Brain microvascular endothelial cell (primary cell): Measurements from ENCODE around the gene CEMIP2.

Experiments used
- DNase-seq: peaks from one replicate; pipeline ENCODE4 v3.0.0-alpha.2; 2020
- H3K27ac ChIP-seq: fragments of 250-450 bp; sonication (Bioruptor Pico); 2 replicates; pipeline ENCODE4 v1.5.1; 2020; ENCODE audit warnings: mild to moderate bottlenecking, moderate library complexity
- H3K27me3 ChIP-seq: fragments of 250-450 bp; sonication (Bioruptor Pico); replicated peaks from 2 replicates; pipeline ENCODE4 v1.5.1; 2020; ENCODE audit warnings: mild to moderate bottlenecking
- H3K36me3 ChIP-seq: fragments of 250-450 bp; sonication (Bioruptor Pico); replicated peaks from 2 replicates; pipeline ENCODE4 v1.5.1; 2020; ENCODE audit warnings: mild to moderate bottlenecking
- H3K4me3 ChIP-seq: 2 replicates; pipeline ENCODE4 v1.5.1; 2011; ENCODE audit warnings: low read depth, mild to moderate bottlenecking, control low read depth, low read length, moderate library complexity
- in situ Hi-C: cut with HindIII; loops from 2 replicates; pipeline ENCODE4 v1.10.0; 2017; ENCODE audit warnings: low sequenced_read_pairs, low pct_ligation_motif_present
- TF ChIP-seq, protein P1 (sequence below): IDR thresholded peaks from 2 replicates; pipeline ENCODE4 v1.5.1; 2011; ENCODE audit warnings: low read depth, mild to moderate bottlenecking, moderate library complexity, low read length, control low read depth, inconsistent platforms; ENCODE audit errors: missing control alignments

Gene CEMIP2

DNA sequence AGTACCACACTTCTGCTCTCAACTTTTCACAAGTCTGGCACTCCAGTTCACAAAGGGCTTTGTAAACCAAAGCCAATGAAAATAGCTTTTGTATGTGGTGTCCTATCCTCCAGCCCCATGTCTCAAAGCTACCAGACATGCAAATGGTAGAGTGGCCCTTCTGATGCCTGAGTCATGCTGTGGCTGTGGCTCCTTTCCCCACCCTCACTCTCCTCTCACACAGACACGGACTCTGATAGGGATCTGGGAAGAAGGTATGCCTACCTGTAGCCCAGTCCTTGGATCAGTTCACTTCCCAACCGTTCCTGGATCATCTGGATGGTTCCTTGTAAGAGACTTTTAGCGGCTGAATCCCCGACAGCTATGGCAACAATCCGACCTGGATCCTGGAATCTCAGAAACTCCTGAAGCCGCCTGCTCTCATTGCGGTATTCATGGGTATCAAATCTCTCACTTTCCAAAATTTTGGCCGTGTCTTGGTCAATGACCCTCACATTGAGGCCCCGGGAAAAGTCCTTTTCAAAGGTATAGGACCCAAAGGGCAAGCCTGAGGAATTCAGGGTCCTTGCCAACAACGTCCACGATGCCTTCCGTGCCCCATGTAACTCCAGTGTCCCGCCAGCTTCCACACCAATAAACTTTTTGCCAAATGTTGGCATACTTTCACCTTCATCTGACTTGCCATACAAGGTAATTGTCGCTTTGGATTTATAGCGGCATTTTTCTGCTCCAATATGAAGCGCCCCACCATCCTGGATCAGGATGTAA is 23.4 kb downstream of the CEMIP2 start:
- in situ Hi-C loops, result no loop called here
- Histone ChIP-seq H3K36me3 (no peaks in the 10 kb centered on the region), H3K4me3 (no peak overlapping the region), H3K27me3 (no peaks in the 10 kb centered on the region), H3K27ac (no peak overlapping the region)
- TF ChIP-seq, protein P1, sequence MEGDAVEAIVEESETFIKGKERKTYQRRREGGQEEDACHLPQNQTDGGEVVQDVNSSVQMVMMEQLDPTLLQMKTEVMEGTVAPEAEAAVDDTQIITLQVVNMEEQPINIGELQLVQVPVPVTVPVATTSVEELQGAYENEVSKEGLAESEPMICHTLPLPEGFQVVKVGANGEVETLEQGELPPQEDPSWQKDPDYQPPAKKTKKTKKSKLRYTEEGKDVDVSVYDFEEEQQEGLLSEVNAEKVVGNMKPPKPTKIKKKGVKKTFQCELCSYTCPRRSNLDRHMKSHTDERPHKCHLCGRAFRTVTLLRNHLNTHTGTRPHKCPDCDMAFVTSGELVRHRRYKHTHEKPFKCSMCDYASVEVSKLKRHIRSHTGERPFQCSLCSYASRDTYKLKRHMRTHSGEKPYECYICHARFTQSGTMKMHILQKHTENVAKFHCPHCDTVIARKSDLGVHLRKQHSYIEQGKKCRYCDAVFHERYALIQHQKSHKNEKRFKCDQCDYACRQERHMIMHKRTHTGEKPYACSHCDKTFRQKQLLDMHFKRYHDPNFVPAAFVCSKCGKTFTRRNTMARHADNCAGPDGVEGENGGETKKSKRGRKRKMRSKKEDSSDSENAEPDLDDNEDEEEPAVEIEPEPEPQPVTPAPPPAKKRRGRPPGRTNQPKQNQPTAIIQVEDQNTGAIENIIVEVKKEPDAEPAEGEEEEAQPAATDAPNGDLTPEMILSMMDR, result no peak
- DNase-seq, result no peak

DNA sequence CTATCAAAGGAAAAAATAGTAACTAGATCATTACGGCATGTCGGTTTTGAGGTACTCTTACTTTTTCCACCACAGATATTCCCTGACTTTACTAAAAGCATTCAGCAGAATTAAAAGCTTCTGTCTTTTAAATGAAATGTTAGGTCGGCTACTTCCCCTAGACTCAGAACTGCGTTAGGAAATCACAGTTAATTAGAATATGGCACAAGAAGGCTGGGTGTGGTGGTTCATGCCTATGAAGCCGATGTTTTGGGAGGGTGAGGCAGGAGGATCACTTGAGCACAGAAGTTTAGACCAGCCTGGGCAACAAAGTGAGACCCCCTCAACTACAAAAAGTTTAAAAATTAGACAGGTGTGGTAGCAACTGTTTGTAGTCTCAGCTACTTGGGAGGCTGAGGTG is 24.4 kb downstream of the CEMIP2 start:
- DNase-seq, result no peak
- Histone ChIP-seq H3K4me3 (no peak overlapping the region), H3K36me3 (no peaks in the 10 kb centered on the region), H3K27ac (no peak overlapping the region), H3K27me3 (no peaks in the 10 kb centered on the region)
- in situ Hi-C loops, result no loop called here
- TF ChIP-seq, protein P1, result no peak

DNA sequence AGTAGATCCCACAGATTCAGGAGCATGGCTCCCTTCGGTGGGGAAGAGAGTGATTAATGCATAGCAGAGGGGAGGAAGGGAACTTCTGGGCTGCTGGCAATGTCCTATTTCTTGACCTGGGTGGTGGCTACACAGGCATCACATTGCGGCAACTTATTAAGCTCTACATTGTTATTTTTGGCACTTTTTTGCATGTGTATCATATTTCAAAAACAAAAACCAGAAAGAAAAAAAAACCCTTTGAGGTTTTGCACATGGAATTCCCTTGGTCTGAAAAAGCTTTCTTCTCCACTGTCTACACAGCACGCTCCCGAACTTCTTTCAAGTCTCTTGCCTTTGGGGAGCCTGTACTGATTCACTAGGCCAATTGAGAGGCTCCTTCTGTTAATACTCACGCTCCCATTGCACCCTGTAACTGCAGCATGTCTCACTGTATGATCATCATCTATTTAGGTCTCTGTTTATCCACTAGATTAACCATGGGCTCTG is 25.1 kb downstream of the CEMIP2 start:
- DNase-seq, result no peak
- Histone ChIP-seq H3K27me3 (no peaks in the 10 kb centered on the region), H3K4me3 (no peak overlapping the region), H3K36me3 (no peaks in the 10 kb centered on the region), H3K27ac (no peak overlapping the region)
- in situ Hi-C loops, result no loop called here
- TF ChIP-seq, protein P1, result no peak

DNA sequence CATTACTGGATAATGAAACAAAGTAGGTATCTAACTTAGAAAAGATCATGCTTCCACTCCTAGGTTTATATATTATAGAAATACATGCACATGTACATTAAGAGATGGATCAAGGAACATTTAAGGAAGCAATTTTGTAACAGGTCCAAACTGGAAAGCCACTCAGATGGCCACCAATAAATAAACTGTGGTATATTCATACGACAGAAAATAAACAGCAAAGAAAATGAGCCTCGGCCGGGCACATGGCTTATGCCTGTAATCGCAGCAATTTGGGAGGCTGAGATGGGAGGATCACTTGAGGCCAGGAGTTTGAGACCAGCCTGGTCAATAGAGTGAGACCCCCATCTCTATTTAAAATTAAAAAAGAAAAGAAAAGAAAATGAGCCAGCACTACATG is 25.6 kb downstream of the CEMIP2 start:
- H3K27ac ChIP-seq, result peak overlapping the region; percentile 6
- TF ChIP-seq, protein P1, result no peak
- in situ Hi-C loops, result no loop called here

DNA sequence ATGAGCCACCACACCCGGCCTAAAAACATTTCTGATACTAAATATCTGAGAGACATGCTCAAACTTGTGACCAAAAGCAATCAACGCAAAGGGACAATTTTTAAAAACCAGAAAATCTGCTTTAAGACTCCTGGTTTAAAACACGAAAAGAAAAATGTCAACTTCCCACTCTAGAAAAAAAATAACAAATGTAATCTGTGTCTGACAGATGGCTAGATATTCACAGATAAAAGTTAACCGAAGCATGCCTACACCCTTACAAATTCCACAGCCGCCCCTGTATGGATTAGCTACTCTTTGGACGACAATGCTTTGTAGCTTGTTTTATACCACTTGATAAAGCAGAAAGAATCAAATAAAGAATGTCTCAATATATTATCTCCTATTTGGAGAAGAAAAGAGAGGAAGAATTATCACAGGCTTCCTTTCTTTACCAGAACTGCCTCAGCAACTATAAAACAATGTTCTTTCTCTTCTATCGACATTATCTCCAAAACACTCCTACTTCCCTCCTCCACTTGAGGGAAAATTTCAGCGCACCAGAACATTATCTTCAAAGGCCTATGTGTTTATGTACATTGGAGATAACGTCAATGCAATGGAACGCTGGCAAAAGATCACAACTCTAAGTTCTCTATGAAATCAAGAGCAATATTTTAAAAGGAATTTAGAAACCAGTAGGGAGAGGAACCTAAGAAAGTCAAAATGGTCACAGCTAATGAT is 26.2 kb downstream of the CEMIP2 start:
- no peak overlapping the region for H3K4me3 ChIP-seq
- H3K27me3 ChIP-seq, result no peaks in the 10 kb centered on the region
- in situ Hi-C loops, result no loop called here
- no peaks in the 10 kb centered on the region for H3K36me3 ChIP-seq
- TF ChIP-seq, protein P1, result no peak
- no peak for DNase-seq
- H3K27ac ChIP-seq, result no peak overlapping the region

More for the DNA sequence above, 25.6 kb downstream of the CEMIP2 start:
- Histone ChIP-seq H3K27me3 (no peaks in the 10 kb centered on the region), H3K36me3 (no peaks in the 10 kb centered on the region), H3K4me3 (no peak overlapping the region)
- no peak for DNase-seq
